Suprapubic skin (tissue), 4 donors: ENCODE data around the gene BCCIP.

ENCODE experiments used
- EP300 ChIP-seq: sonication (generic); formaldehyde crosslinking; IDR thresholded peaks from one replicate; pipeline ENCODE4 v1.6.1; 2017; ENCODE audit warnings: antibody characterized with exemption
- POLR2A ChIP-seq, 2 donors: fragments of 450-650 bp; IDR thresholded peaks; one replicate each; pipeline ENCODE4 v1.6.1; 2017; ENCODE audit warnings: antibody characterized with exemption in 2 of 2, mild to moderate bottlenecking in 2 of 2, moderate library complexity in 2 of 2
- POLR2AphosphoS5 ChIP-seq, 3 donors: sonication (generic); formaldehyde crosslinking; IDR thresholded peaks; one replicate each; pipeline ENCODE4 v1.6.1; 2017; ENCODE audit warnings: antibody characterized with exemption in 3 of 3
- TF ChIP-seq, protein P1 (sequence below), 2 donors: fragments of 200-600 bp in 1 of 2; fragments of 450-650 bp in 1 of 2; sonication (generic) in 1 of 2; IDR thresholded peaks; one replicate each; pipeline ENCODE4 v1.5.1; 2016 to 2019; ENCODE audit warnings: antibody characterized with exemption in 2 of 2, mild to moderate bottlenecking in 1 of 2, moderate library complexity in 1 of 2

- TF ChIP-seq POLR2A (IDR thresholded peaks at IDR 0.05) = no peak
- TF ChIP-seq, protein P1, sequence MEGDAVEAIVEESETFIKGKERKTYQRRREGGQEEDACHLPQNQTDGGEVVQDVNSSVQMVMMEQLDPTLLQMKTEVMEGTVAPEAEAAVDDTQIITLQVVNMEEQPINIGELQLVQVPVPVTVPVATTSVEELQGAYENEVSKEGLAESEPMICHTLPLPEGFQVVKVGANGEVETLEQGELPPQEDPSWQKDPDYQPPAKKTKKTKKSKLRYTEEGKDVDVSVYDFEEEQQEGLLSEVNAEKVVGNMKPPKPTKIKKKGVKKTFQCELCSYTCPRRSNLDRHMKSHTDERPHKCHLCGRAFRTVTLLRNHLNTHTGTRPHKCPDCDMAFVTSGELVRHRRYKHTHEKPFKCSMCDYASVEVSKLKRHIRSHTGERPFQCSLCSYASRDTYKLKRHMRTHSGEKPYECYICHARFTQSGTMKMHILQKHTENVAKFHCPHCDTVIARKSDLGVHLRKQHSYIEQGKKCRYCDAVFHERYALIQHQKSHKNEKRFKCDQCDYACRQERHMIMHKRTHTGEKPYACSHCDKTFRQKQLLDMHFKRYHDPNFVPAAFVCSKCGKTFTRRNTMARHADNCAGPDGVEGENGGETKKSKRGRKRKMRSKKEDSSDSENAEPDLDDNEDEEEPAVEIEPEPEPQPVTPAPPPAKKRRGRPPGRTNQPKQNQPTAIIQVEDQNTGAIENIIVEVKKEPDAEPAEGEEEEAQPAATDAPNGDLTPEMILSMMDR (IDR thresholded peaks at IDR 0.05) = no peak
- TF ChIP-seq POLR2AphosphoS5 (IDR thresholded peaks at IDR 0.05) = no peak
- no peak for TF ChIP-seq EP300
Observed at GRCh38 chr10:125774581-125775191, 48.7 kb upstream of the BCCIP start.
